ENCODE measurements around the gene INHBB. TPM values are rescaled to one million over a fixed set of nuclear protein-coding genes. Genes with fewer than 3 reads are reported as not detected.

The INHBB gene
- total and polyA plus RNA-seq, 2 of the 4 experiments (the other 2 are of a cell fraction): 0.18 to 0.92 TPM

DNA sequence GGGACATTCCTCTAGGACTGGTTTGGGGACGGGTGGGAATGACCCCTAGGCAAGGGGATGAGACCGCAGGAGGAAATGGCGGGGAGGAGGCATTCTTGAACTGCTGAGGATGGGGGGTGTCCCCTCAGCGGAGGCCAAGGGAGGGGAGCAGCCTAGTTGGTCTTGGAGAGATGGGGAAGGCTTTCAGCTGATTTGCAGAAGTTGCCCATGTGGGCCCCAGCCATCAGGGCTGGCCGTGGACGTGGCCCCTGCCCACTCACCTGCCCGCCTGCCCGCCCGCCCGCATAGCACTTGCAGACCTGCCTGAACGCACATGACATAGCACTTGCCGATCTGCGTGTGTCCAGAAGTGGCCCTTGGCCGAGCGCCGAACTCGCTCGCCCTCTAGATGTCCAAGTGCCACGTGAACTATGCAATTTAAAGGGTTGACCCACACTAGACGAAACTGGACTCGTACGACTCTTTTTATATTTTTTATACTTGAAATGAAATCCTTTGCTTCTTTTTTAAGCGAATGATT lies 4.9 kb downstream of the INHBB start:
- Histone ChIP-seq H2AK5ac (ENCODE audit: low read depth, low read length) (no peak overlapping the region), H3K9me1 (ENCODE audit: insufficient read depth, low read length) (no peaks in the 10 kb centered on the region), H3K36me3 (ENCODE audit: control insufficient read depth, insufficient read depth, low read length) (no peaks in the 10 kb centered on the region), H3K56ac (ENCODE audit: extremely low read depth, insufficient read depth, low read length) (no peak overlapping the region), H3K27me3 (ENCODE audit: control insufficient read depth, insufficient read depth, low read length) (peaks cover 79% of the 10 kb centered on the region), H4K91ac (ENCODE audit: insufficient read depth, low read depth, low read length) (no peak overlapping the region), H3K4me1 (ENCODE audit: control insufficient read depth, insufficient read depth, low read length) (peaks cover 3% of the 10 kb centered on the region; the same call in 1 of the 2 replicates), H3K9me3 (ENCODE audit: control insufficient read depth, insufficient read depth, low read length) (no peaks in the 10 kb centered on the region), H3K27ac (ENCODE audit: insufficient read depth, low read length) (no peak overlapping the region), H2AFZ (replicated peaks; ENCODE audit: low read length, poor library complexity) (no peak overlapping the region), H2BK15ac (ENCODE audit: low read depth, low read length) (no peak overlapping the region), H3K4me2 (ENCODE audit: low read depth, low read length) (no peak overlapping the region), H2AK9ac (replicated peaks; ENCODE audit: low read depth, low read length, poor library complexity) (no peak overlapping the region), H4K8ac (ENCODE audit: low read depth in 2 of 2, low read length in 2 of 2) (no peak overlapping the region), H3K4ac (ENCODE audit: low read depth, low read length) (no peak overlapping the region), H3K4me3 (ENCODE audit: insufficient read depth, low read depth, low read length) (no peak overlapping the region), H2BK5ac (ENCODE audit: low read depth, low read length, poor library complexity, severe bottlenecking) (no peak overlapping the region), H2BK20ac (ENCODE audit: low read depth, low read length) (no peak overlapping the region), H3K14ac (replicated peaks; ENCODE audit: low read depth, low read length) (no peak overlapping the region), H3K23ac (ENCODE audit: low read depth, low read length) (no peak overlapping the region), H4K5ac (ENCODE audit: low read depth, low read length) (no peak overlapping the region), H3K9ac (ENCODE audit: low read depth, low read length) (no peak overlapping the region), H3K18ac (ENCODE audit: low read depth, low read length) (no peak overlapping the region), H2BK120ac (ENCODE audit: low read depth, low read length) (no peak overlapping the region), H4K20me1 (ENCODE audit: insufficient read depth, low read length) (peaks cover 6% of the 10 kb centered on the region), H3K79me1 (ENCODE audit: low read depth in 1 of 2, low read length in 2 of 2) (no peaks in the 10 kb centered on the region)
- no peak for ATAC-seq (ENCODE audit: low read depth)
- CTCF ChIA-PET: no interaction called here
- TF ChIP-seq USF2 (IDR thresholded peaks at IDR 0.05; ENCODE audit: low read depth, low read length) (no peak), RFX5 (IDR thresholded peaks at IDR 0.05; ENCODE audit: low read depth, low read length) (no peak), CHD1 (IDR thresholded peaks at IDR 0.05; ENCODE audit: low read depth, low read length) (no peak), CEBPB (IDR thresholded peaks at IDR 0.05; ENCODE audit: low read depth, low read length) (no peak), MXI1 (IDR thresholded peaks at IDR 0.05; ENCODE audit: borderline replicate concordance, low read depth, low read length) (no peak), NFE2L2 (IDR thresholded peaks at IDR 0.05; ENCODE audit: low read depth, low read length) (no peak), MAZ (IDR thresholded peaks at IDR 0.05; ENCODE audit: borderline replicate concordance, low read depth, low read length) (no peak), RAD21 (IDR thresholded peaks at IDR 0.05; ENCODE audit: low read length) (no peak)
- TF ChIP-seq, protein P1, sequence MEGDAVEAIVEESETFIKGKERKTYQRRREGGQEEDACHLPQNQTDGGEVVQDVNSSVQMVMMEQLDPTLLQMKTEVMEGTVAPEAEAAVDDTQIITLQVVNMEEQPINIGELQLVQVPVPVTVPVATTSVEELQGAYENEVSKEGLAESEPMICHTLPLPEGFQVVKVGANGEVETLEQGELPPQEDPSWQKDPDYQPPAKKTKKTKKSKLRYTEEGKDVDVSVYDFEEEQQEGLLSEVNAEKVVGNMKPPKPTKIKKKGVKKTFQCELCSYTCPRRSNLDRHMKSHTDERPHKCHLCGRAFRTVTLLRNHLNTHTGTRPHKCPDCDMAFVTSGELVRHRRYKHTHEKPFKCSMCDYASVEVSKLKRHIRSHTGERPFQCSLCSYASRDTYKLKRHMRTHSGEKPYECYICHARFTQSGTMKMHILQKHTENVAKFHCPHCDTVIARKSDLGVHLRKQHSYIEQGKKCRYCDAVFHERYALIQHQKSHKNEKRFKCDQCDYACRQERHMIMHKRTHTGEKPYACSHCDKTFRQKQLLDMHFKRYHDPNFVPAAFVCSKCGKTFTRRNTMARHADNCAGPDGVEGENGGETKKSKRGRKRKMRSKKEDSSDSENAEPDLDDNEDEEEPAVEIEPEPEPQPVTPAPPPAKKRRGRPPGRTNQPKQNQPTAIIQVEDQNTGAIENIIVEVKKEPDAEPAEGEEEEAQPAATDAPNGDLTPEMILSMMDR (conservative IDR thresholded peaks at IDR 0.05; ENCODE audit: low read depth, low read length): no peak
- TF ChIP-seq, protein P2, sequence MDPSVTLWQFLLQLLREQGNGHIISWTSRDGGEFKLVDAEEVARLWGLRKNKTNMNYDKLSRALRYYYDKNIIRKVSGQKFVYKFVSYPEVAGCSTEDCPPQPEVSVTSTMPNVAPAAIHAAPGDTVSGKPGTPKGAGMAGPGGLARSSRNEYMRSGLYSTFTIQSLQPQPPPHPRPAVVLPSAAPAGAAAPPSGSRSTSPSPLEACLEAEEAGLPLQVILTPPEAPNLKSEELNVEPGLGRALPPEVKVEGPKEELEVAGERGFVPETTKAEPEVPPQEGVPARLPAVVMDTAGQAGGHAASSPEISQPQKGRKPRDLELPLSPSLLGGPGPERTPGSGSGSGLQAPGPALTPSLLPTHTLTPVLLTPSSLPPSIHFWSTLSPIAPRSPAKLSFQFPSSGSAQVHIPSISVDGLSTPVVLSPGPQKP (IDR thresholded peaks at IDR 0.05; ENCODE audit: borderline replicate concordance, low read depth, low read length): no peak
- POLR2A ChIA-PET (ENCODE audit: unreplicated experiment): no interaction called here
- 81% methylated on average over 9 of the region's 23 CpGs; no CpG with 5 or more reads in 1 of the 2 experiments for WGBS, 2 experiments (ENCODE audit: extremely low coverage in 2 of 2, insufficient read length in 1 of 2)
- intact Hi-C loops (cut with micrococcal nuclease): no loop called here
- DNase-seq: no peak
- in situ Hi-C loops (cut with MboI; ENCODE audit: low sequenced_read_pairs): no loop called here
- BruUV-seq (replicated peaks): no TSS peak
- dilution Hi-C loops (cut with HindIII; ENCODE audit: low sequenced_read_pairs, unreplicated experiment): no loop called here

Measured in IMR-90 (cell line).